ENCODE results near the gene CUL1.
A peak's percentile ranks its signal among the peaks of the same experiment; 100 is the strongest.

DNA sequence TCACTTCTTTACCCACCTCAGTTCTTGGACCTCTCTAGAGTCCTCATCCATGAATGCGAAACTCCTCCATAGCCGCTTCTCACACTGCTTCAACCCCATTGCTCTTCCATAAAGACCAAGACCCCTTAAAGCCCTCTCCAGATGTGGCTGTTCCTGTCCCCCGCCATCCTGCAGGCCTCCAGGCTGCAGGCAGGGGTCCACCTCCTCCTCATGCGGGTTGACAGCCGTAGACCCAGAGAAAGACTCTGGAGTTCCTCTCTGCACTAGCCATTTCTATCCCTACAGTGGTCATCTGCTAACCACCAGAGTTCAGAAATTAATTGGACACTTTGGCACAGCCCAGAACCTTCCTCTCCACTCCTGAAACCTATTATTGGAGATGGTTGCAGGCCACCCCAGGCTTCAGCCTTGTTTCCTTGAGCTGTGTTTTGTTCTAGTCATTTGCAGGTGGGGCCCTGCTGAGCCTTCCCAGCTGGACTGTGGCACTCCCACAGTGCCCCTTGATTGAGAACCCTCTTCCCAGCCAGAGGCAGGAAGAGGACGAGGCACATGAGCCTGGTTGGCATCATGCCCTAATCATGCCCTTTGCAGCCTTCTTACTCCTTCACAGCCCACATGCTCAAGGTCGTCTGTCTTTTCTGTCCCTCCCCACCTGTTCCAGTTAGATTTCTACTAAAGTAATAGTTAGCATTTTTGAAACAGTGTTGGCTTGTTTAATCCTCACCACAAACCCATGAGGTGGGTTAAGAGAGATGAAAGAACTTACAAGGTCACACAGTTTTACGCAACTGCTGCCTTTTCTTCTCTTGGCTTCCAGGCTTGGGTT, 23.9 kb downstream of the CUL1 start:
- peak; percentile 9 for TF ChIP-seq POLR2AphosphoS5 (IDR thresholded peaks at IDR 0.05)
- no peak for TF ChIP-seq POLR2A (IDR thresholded peaks at IDR 0.05)
- TF ChIP-seq, protein P1, sequence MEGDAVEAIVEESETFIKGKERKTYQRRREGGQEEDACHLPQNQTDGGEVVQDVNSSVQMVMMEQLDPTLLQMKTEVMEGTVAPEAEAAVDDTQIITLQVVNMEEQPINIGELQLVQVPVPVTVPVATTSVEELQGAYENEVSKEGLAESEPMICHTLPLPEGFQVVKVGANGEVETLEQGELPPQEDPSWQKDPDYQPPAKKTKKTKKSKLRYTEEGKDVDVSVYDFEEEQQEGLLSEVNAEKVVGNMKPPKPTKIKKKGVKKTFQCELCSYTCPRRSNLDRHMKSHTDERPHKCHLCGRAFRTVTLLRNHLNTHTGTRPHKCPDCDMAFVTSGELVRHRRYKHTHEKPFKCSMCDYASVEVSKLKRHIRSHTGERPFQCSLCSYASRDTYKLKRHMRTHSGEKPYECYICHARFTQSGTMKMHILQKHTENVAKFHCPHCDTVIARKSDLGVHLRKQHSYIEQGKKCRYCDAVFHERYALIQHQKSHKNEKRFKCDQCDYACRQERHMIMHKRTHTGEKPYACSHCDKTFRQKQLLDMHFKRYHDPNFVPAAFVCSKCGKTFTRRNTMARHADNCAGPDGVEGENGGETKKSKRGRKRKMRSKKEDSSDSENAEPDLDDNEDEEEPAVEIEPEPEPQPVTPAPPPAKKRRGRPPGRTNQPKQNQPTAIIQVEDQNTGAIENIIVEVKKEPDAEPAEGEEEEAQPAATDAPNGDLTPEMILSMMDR (IDR thresholded peaks at IDR 0.05), result no peak

Measured in gastroesophageal sphincter (tissue), 3 donors.